Upper lobe of right lung (tissue), 1 donor: ENCODE data around the gene CLCN7. TPM values are rescaled to one million over a fixed set of nuclear protein-coding genes. Genes with fewer than 3 reads are reported as not detected.

Experiments
- ATAC-seq: fragments of 200-7000 bp; cut with Tn5 transposase; one replicate; pipeline ENCODE4 v1.9.1; 2020; ENCODE audit warnings: mild to moderate bottlenecking, moderate library complexity
- DNase-seq: peaks from one replicate; pipeline ENCODE4 v3.0.0-alpha.2; 2020
- H3K27ac ChIP-seq: fragments of 200-600 bp; one replicate; pipeline ENCODE4 v1.8.0; 2022
- H3K27me3 ChIP-seq: fragments of 200-600 bp; one replicate; pipeline ENCODE4 v1.8.0; 2022; ENCODE audit warnings: mild to moderate bottlenecking
- H3K36me3 ChIP-seq: fragments of 200-600 bp; one replicate; pipeline ENCODE4 v1.8.0; 2022
- H3K4me1 ChIP-seq: fragments of 200-600 bp; one replicate; pipeline ENCODE4 v1.8.0; 2022
- H3K4me3 ChIP-seq: fragments of 200-600 bp; one replicate; pipeline ENCODE4 v1.8.0; 2022; ENCODE audit warnings: mild to moderate bottlenecking
- H3K9me3 ChIP-seq: fragments of 200-600 bp; one replicate; pipeline ENCODE4 v1.8.0; 2022
- intact Hi-C: fragments of 100-400 bp; cut with DNase I; formaldehyde crosslinking; loops from one replicate; pipeline ENCODE4 v1.11.0; 2022
- total RNA-seq: library from RNA; stranded (reverse); fragmentation: NEBNext Ultra II Directional; extraction: Animal tissue kit (Norgen Biotek cat#: 25700); gene quantifications from one replicate; pipeline ENCODE4 v1.2.1, GENCODE V29; 2021
- TF ChIP-seq, protein P1 (sequence below): fragments of 200-600 bp; IDR thresholded peaks from one replicate; pipeline ENCODE4 v1.8.0; 2022; ENCODE audit warnings: antibody characterized with exemption
- donor health status: DM: no; HTN: yes; CAD: no; lungs with severe emphysema.

The CLCN7 gene
- total RNA-seq, 1 donor from 2014 or later: 138 TPM

DNA sequence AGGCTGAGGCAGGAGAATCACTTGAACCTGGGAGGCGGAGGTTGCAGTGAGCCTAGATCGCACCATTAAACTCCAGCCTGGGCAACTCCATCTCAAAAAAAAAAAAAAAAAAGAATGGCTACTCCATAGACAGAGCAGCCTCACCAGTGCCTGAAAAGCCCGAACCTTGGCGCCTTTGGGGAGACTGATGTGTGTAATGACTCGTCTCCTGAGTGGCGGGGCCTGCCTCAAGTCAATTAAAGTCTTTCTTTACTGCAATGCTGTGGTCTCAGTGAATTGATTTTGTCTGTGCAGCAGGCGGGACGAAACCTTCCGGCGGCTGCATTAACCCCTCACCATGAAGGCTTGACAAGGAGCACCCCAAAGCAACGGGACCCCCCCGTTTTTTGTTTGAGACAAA lies 50.8 kb downstream of the CLCN7 start:
- peaks cover 9% of the 10 kb centered on the region for H3K4me1 ChIP-seq
- ATAC-seq: no peak
- no peaks in the 10 kb centered on the region for H3K36me3 ChIP-seq
- no peak overlapping the region for H3K4me3 ChIP-seq
- intact Hi-C loops: no loop called here
- no peaks in the 10 kb centered on the region for H3K27me3 ChIP-seq
- no peak for DNase-seq
- H3K9me3 ChIP-seq: no peaks in the 10 kb centered on the region
- H3K27ac ChIP-seq: no peak overlapping the region
- TF ChIP-seq, protein P1, sequence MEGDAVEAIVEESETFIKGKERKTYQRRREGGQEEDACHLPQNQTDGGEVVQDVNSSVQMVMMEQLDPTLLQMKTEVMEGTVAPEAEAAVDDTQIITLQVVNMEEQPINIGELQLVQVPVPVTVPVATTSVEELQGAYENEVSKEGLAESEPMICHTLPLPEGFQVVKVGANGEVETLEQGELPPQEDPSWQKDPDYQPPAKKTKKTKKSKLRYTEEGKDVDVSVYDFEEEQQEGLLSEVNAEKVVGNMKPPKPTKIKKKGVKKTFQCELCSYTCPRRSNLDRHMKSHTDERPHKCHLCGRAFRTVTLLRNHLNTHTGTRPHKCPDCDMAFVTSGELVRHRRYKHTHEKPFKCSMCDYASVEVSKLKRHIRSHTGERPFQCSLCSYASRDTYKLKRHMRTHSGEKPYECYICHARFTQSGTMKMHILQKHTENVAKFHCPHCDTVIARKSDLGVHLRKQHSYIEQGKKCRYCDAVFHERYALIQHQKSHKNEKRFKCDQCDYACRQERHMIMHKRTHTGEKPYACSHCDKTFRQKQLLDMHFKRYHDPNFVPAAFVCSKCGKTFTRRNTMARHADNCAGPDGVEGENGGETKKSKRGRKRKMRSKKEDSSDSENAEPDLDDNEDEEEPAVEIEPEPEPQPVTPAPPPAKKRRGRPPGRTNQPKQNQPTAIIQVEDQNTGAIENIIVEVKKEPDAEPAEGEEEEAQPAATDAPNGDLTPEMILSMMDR: no peak

DNA sequence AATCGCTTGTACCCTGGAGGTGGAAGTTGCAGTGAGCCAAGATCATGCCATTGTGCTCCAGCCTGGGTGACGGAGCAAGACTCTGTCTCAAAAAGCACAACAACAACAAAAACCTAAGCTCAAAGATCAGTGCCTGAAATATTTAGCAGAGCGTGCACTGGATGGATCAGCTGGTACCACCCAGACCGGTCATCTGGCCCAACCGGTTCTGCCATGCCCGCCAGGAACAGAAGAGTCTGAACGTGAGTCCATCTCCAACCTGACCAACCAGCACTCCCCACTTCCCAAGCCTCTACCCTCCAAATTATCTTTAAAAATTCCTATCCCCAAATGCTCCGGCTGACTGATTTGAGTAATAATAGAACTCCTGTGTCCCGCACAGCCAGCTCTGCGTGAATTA lies 52.8 kb downstream of the CLCN7 start:
- no peaks in the 10 kb centered on the region for H3K36me3 ChIP-seq
- intact Hi-C loops: no loop called here
- H3K4me1 ChIP-seq: peaks cover 9% of the 10 kb centered on the region
- H3K27me3 ChIP-seq: no peaks in the 10 kb centered on the region
- peak overlapping the region; percentile 95 for H3K27ac ChIP-seq
- DNase-seq: no peak
- no peak for ATAC-seq
- H3K9me3 ChIP-seq: no peaks in the 10 kb centered on the region
- H3K4me3 ChIP-seq: no peak overlapping the region
- TF ChIP-seq, protein P1: no peak

DNA sequence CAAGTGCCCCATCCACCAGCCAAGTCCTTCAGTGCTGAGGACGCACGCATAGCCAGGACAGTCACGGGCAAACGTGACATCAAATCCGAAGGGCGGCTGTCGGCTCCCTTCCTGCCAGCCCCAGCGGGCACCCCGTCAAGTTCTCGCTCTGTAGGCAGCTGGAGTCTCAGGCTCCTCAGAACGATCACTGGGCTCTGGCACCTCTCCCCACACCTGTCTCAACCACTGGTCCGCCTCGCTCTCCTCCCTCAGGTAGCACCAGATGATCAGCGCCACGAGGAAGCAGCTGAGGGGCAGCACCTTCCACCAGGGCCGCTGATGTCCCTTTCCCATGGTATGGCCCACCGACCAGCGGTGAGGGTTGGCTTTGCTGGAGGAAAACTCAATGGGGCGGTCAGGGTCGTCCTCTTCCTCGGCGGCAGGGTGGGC lies 54.7 kb downstream of the CLCN7 start:
- no peaks in the 10 kb centered on the region for H3K27me3 ChIP-seq
- peak overlapping the region; percentile 95 for H3K27ac ChIP-seq
- intact Hi-C loops: no loop called here
- DNase-seq (no peak), ATAC-seq (peak; percentile 4)
- no peaks in the 10 kb centered on the region for H3K9me3 ChIP-seq
- peaks cover 9% of the 10 kb centered on the region for H3K4me1 ChIP-seq
- TF ChIP-seq, protein P1: no peak
- peak overlapping the region; percentile 98 for H3K4me3 ChIP-seq
- H3K36me3 ChIP-seq: no peaks in the 10 kb centered on the region

DNA sequence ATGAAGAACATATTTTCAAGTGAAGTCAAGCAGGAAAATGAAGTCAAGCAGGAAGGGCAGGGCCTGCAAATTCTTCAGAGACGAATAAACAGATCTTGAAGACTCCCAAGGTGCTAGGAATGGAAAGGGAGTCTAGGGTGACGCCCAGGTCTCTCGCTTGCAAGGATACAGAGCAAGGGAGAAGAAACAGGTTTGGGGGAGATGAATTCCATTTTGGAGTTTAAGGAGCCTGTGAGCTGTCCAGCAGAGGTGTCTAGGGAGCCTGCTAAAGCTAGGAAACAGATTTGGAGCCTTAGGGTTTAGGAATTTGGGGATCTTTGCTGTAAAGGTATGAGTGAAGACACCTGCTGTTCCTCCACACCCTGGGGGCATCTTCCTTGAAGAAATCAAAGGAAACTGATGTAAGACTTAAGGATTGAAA lies 58.3 kb downstream of the CLCN7 start:
- peaks cover 12% of the 10 kb centered on the region for H3K36me3 ChIP-seq
- H3K9me3 ChIP-seq: no peaks in the 10 kb centered on the region
- TF ChIP-seq, protein P1: no peak
- ATAC-seq (no peak), DNase-seq (no peak)
- H3K4me1 ChIP-seq: peaks cover 17% of the 10 kb centered on the region
- H3K27ac ChIP-seq: no peak overlapping the region
- H3K4me3 ChIP-seq: no peak overlapping the region
- H3K27me3 ChIP-seq: no peaks in the 10 kb centered on the region
- intact Hi-C loops: no loop called here

DNA sequence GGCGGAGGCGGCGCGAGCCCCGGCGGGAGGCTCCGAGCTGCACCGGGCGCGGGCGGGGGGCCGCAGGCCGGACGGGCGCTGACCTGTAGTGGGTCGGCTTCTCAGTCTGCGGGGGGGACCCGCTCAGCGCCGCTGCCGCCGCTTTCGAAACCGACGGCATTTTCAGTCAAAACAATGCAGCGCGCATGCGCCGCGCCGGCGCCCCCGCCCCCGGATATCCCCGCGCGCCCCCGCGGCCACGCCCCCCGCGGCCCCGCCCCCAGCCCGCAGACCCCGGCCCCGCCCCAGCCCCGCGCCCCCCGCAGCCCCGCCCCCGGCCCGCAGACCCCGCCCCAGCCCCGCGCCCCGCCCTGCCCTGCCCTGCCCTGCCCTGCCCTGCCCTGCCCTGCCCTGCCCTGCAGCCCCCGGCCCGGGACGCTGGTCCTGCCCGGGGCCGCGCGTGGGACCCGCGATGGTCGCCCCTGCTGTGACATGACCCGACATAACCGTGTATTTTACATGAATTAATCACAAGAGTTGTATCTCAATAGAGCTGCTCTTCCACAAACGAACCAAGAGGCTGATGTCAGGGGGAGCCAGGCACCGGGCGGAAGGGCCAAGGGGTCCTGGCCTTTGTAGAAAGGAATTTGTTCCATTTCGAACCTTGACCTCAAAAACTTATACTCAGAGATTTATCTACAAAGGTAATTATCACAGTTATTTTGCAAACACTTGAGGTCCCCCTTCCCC lies 60.1 kb downstream of the CLCN7 start, which contains the start of gene UNKL:
TSS of gene UNKL (minus strand) at position 173 of the 729 bp plus-strand sequence. CDS start at position 160, 13 bp downstream.
- TF ChIP-seq, protein P1: no peak
- intact Hi-C loops: no loop called here

More for the DNA sequence above, 60.1 kb downstream of the CLCN7 start, which contains the start of gene UNKL:
- peaks cover 20% of the 10 kb centered on the region for H3K36me3 ChIP-seq
- H3K27ac ChIP-seq: peak within 1 kb of the TSS; percentile 87
- peaks cover 12% of the 10 kb centered on the region for H3K4me1 ChIP-seq
- peak within 1 kb of the TSS; percentile 88 for H3K4me3 ChIP-seq
- peak; percentile 65 for ATAC-seq
- peak; percentile 92 for DNase-seq
- H3K27me3 ChIP-seq: no peaks in the 10 kb centered on the region
- H3K9me3 ChIP-seq: no peaks in the 10 kb centered on the region
